T-helper 1 cell treated with Interleukin-12 subunit alpha and Interleukin-12 subunit beta and Interleukin-4 antibody, amounts not matched to agents 30 μg/mL and 1 μg/mL, for 36 hours (primary cell): ENCODE measurements around the gene SHQ1.
A peak's percentile ranks its signal among the peaks of the same experiment; 100 is the strongest.

ENCODE experiments used
- H3K27ac Mint-ChIP-seq: one replicate; pipeline ENCODE4 v1.8.0; 2021; ENCODE audit warnings: mild to moderate bottlenecking, mixed read lengths
- H3K27me3 Mint-ChIP-seq: one replicate; pipeline ENCODE4 v1.8.0; 2021; ENCODE audit warnings: low read depth, mixed read lengths
- H3K36me3 Mint-ChIP-seq: one replicate; pipeline ENCODE4 v1.8.0; 2021; ENCODE audit warnings: low read depth, mixed read lengths
- H3K4me1 Mint-ChIP-seq: one replicate; pipeline ENCODE4 v1.8.0; 2021; ENCODE audit warnings: low read depth, mixed read lengths
- H3K4me3 Mint-ChIP-seq: one replicate; pipeline ENCODE4 v1.8.0; 2021; ENCODE audit warnings: mild to moderate bottlenecking, moderate library complexity, mixed read lengths
- H3K9me3 Mint-ChIP-seq: one replicate; pipeline ENCODE4 v1.8.0; 2021; ENCODE audit warnings: mixed read lengths

The SHQ1 gene

GRCh38 chr3:72763751-72764440 lies 84.3 kb downstream of the SHQ1 start:
- no peak overlapping the region for H3K27ac Mint-ChIP-seq
- no peaks in the 10 kb centered on the region for H3K9me3 Mint-ChIP-seq
- no peak overlapping the region for H3K4me3 Mint-ChIP-seq
- peaks cover 11% of the 10 kb centered on the region for H3K36me3 Mint-ChIP-seq
- H3K4me1 Mint-ChIP-seq, result peaks cover 5% of the 10 kb centered on the region
- no peaks in the 10 kb centered on the region for H3K27me3 Mint-ChIP-seq

GRCh38 chr3:72761410-72761809 lies 86.8 kb downstream of the SHQ1 start:
- Mint-ChIP-seq H3K27me3 (no peaks in the 10 kb centered on the region), H3K4me1 (peaks cover 18% of the 10 kb centered on the region), H3K4me3 (no peak overlapping the region), H3K9me3 (no peaks in the 10 kb centered on the region), H3K27ac (no peak overlapping the region), H3K36me3 (peaks cover 16% of the 10 kb centered on the region)

DNA sequence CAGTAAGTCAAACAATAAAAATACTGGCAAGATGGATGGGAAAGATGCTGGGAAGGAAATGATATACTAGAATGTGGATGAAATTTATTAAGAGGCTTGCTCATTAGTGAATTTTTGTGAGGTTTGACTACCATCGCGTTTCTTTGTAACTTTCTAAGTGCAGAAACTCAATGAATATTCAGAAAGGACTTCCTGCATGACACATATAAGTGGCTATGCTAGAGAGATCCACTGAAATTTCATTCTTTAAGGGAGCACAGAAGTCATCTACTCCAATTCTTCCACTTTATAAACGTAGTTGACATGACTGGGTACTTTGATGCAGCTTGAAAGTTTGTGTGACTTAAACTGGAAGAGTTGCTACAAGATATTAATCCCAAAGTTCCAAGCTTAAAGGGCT lies 88.0 kb downstream of the SHQ1 start:
- Mint-ChIP-seq H3K27me3 (no peaks in the 10 kb centered on the region), H3K27ac (no peak overlapping the region), H3K4me3 (no peak overlapping the region), H3K36me3 (peaks cover 13% of the 10 kb centered on the region), H3K4me1 (peaks cover 22% of the 10 kb centered on the region), H3K9me3 (no peaks in the 10 kb centered on the region)

DNA sequence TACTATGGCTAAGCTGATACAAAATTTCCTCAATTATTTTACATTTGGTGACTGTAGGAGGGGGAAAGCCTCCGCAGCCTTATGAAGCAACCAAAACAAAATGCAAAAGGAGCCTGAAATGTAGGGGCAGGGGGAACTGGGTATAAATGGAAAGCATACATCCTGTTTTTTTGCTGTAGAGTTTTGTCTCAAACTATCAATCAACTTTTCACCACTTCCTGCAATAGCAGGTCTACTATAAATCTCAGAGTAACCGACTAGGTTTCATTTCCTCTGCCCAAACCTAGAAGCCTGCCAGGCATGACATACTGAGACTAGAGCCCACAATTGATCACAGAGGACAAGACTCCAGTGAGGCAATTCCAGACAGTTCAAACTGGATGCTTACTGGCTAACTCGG lies 91.3 kb downstream of the SHQ1 start:
- Mint-ChIP-seq H3K27ac (peak overlapping the region; percentile 89), H3K27me3 (no peaks in the 10 kb centered on the region), H3K9me3 (no peaks in the 10 kb centered on the region), H3K4me3 (peak overlapping the region; percentile 49), H3K36me3 (peaks cover 17% of the 10 kb centered on the region), H3K4me1 (peaks cover 27% of the 10 kb centered on the region)

DNA sequence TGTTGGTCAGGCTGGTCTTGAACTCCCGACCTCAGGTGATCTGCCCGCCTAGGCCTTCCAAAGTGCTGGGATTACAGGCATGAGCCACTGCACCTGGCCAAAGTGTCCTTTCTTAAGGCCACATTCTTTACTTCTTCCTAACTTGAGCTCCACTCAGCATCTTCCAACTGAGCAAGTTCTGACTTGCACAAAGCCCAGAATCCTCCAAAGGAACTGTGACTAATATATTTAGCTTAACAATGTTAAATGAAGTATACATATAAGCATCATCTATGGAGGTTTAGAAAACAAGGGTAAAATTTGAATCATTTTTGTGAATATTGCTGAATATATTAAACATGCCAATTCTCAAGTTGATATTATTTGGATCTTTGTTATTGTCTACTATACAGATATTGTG lies 93.7 kb downstream of the SHQ1 start:
- Mint-ChIP-seq H3K36me3 (peaks cover 16% of the 10 kb centered on the region), H3K4me1 (peaks cover 23% of the 10 kb centered on the region), H3K27ac (no peak overlapping the region)

DNA sequence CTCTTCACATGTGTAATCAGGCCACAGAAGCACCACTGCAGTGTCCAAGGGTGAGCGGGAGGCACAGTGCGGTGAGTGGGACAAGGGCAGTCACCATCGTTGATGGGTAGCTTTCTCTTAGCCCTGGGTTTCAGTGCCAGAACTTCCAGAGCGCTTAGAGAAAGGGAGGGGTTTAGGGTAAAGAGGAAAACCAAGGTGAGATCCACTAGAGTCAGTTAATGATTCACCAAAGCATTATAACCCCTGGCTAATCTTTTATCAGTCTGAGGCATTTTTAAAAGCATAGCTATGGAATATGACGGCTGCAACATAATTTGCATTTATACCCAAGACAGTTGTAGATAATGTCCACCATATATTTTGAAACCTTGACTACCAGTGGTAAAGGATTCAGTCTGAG lies 94.8 kb downstream of the SHQ1 start:
- Mint-ChIP-seq H3K27me3 (no peaks in the 10 kb centered on the region), H3K36me3 (peaks cover 15% of the 10 kb centered on the region), H3K9me3 (no peaks in the 10 kb centered on the region), H3K4me3 (no peak overlapping the region), H3K4me1 (peaks cover 30% of the 10 kb centered on the region), H3K27ac (no peak overlapping the region)

More for the DNA sequence above, 93.7 kb downstream of the SHQ1 start:
- Mint-ChIP-seq H3K27me3 (no peaks in the 10 kb centered on the region), H3K9me3 (no peaks in the 10 kb centered on the region), H3K4me3 (no peak overlapping the region)

- H3K4me1 Mint-ChIP-seq, result peaks cover 16% of the 10 kb centered on the region
- no peaks in the 10 kb centered on the region for H3K27me3 Mint-ChIP-seq
- H3K4me3 Mint-ChIP-seq, result no peak overlapping the region
- H3K36me3 Mint-ChIP-seq, result peaks cover 11% of the 10 kb centered on the region
- H3K27ac Mint-ChIP-seq, result no peak overlapping the region
- no peaks in the 10 kb centered on the region for H3K9me3 Mint-ChIP-seq
Observed at GRCh38 chr3:72750405-72750965, 97.8 kb downstream of the SHQ1 start.

DNA sequence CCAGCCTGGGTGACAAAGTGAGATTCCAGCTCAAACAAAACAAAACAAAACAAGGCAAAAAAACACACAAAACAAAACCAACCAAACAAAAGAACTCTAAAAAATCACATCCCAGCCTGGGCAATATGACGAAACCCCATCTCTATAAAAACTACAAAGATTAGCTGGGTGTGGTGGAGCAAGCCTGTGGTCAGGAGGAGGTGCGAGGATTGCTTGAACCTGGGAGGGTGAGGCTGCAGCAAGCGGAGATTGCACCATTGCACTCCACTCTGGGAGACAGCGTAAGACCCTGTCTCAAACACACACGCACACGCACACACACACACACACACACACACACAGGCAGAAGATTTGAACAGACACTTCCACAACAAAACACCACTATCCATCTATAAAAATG lies 99.6 kb downstream of the SHQ1 start:
- H3K9me3 Mint-ChIP-seq, result no peaks in the 10 kb centered on the region
- no peak overlapping the region for H3K4me3 Mint-ChIP-seq
- peaks cover 14% of the 10 kb centered on the region for H3K4me1 Mint-ChIP-seq
- H3K27me3 Mint-ChIP-seq, result no peaks in the 10 kb centered on the region
- no peak overlapping the region for H3K27ac Mint-ChIP-seq
- peaks cover 8% of the 10 kb centered on the region for H3K36me3 Mint-ChIP-seq

GRCh38 chr3:72746430-72747411 lies 101.5 kb downstream of the SHQ1 start:
- peaks cover 5% of the 10 kb centered on the region for H3K36me3 Mint-ChIP-seq
- H3K27ac Mint-ChIP-seq, result no peak overlapping the region
- H3K4me1 Mint-ChIP-seq, result peaks cover 12% of the 10 kb centered on the region
- no peaks in the 10 kb centered on the region for H3K9me3 Mint-ChIP-seq
- no peaks in the 10 kb centered on the region for H3K27me3 Mint-ChIP-seq
- H3K4me3 Mint-ChIP-seq, result no peak overlapping the region

- Mint-ChIP-seq H3K27me3 (no peaks in the 10 kb centered on the region), H3K9me3 (no peaks in the 10 kb centered on the region), H3K27ac (no peak overlapping the region), H3K4me1 (peaks cover 12% of the 10 kb centered on the region), H3K36me3 (peaks cover 8% of the 10 kb centered on the region), H3K4me3 (no peak overlapping the region)
Observed at GRCh38 chr3:72745146-72745999, 102.9 kb downstream of the SHQ1 start.

DNA sequence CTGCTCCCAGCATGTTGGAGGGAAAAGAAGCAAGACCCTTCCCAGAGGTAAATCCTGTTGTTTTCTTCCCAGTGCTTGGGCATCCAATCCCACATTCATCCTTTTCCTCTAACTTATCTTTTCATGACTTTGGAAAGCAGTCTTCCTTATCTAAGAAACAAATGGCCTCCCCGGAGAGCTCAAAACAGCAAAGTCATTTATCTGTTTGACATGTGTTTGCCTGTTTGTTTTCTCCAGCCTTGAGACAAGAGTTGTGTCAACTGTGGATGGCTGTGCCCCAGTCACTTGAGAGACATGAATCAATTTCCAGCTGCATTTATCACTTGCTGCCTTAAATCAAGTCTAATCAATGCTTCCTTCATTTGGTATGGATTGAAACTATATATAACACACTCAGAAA lies 103.9 kb downstream of the SHQ1 start:
- Mint-ChIP-seq H3K9me3 (no peaks in the 10 kb centered on the region), H3K36me3 (peaks cover 5% of the 10 kb centered on the region), H3K4me1 (peaks cover 13% of the 10 kb centered on the region), H3K27ac (no peak overlapping the region), H3K27me3 (no peaks in the 10 kb centered on the region), H3K4me3 (no peak overlapping the region)

DNA sequence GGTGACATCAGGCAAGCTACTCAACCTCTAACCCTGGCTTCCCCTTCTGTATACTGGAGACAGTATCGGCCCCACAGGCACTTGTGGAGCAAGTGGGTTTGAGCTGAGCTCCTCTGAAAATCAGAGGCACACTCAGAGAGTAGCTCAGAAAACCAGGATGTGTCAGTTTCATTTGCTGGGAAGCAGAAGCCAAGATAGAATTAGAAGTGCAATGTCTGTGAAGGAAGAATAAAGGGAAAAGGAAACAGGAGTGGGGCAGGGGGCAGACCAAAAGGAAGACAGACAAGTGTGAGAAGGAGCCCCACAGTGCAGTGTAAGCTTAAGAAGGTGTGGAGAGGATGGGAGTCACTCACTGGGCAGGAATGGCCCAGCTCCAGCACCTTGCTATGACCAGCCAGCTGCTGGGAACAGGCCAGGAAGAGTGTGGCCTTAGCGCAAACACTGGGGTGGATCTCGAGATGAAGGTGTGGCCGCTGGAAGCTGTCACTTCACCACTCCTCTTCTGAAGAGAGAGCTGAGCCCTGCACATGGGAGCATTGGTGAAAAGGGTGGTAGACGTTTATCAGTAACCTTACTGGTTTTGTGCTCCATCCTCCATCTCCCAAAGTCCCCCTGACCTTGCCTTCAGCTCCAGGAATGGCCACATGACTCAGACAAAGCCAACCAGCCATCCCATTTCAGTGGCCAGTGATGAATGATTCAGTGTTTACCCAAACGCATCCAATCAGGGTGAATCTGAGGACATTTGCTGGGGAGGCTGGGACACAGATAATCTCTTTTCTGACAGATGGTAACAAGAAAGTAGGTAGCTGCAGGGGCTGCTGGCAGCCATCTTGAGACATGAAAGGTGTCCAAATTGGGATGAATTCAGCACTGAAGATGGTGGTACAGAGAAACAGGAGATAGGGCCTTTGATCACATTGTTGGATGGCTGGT lies 108.4 kb downstream of the SHQ1 start:
- peaks cover 14% of the 10 kb centered on the region for H3K4me1 Mint-ChIP-seq
- H3K4me3 Mint-ChIP-seq, result peak overlapping the region; percentile 92
- H3K27me3 Mint-ChIP-seq, result no peaks in the 10 kb centered on the region
- H3K36me3 Mint-ChIP-seq, result peaks cover 5% of the 10 kb centered on the region
- no peak overlapping the region for H3K27ac Mint-ChIP-seq
- H3K9me3 Mint-ChIP-seq, result peaks cover 4% of the 10 kb centered on the region

GRCh38 chr3:72738752-72739530 lies 109.3 kb downstream of the SHQ1 start:
- no peaks in the 10 kb centered on the region for H3K27me3 Mint-ChIP-seq
- peak overlapping the region; percentile 92 for H3K4me3 Mint-ChIP-seq
- peaks cover 9% of the 10 kb centered on the region for H3K9me3 Mint-ChIP-seq
- peak overlapping the region; percentile 92 for H3K27ac Mint-ChIP-seq
- peaks cover 14% of the 10 kb centered on the region for H3K4me1 Mint-ChIP-seq
- H3K36me3 Mint-ChIP-seq, result peaks cover 5% of the 10 kb centered on the region
